ENCODE results near the gene KIF4B.

KIF4B gene

GRCh38 chr5:155056644-155057269 lies 43.2 kb downstream of the KIF4B start:
- no peak for DNase-seq

GRCh38 chr5:155057626-155058025 lies 44.1 kb downstream of the KIF4B start:
- DNase-seq = no peak

DNA sequence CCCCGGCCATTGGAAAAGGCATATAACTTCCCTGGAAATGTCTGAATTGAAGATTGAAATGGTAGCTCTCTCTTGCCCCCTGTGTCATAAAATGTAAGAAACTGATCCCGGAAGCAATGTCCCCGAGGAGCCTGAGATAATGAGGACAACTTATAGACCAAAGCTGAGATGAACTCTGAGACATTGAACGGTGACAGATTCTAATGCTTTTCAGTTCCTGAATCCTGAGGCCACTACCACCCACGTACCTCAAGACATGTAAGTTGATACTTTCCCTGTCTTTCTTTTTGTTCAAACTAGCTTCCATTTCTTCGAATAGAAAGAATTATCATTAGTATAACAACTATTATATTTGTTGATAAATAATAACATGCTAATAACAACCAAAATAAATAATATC lies 51.0 kb downstream of the KIF4B start:
- DNase-seq = no peak

DNA sequence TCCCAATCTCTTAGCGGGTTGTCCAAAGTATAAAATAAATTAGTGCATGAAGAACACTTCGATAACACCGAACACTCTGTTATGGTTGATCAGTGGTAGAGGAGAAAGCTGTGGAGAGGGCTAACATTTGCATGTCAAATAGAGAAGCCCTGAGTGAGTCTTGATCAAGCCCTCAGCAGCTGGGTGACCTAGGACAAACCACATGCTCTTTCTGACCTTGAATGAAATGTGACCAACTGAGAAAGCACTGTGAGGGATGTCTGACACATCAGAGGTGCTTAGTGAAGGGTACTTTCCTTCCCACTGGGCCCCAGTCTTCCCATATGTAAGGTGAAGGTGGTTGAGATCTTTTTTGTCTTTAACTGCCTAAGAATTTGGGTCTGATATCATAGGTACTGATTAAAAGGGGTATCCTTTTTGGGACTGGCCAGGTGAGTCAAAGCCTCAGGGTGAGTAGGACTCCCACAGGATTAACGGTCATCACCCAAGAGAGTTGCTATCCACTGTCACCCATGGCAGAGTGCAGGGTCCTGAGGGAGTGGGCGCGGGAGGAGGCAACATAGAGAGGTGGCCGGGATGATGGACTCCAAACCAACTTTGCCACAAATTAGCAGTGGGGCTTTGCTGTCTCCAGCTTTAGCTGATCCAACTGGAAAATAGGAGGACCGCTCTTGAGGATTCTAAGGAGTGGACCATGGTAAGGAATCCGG lies 53.5 kb downstream of the KIF4B start:
- no peak for DNase-seq

All from activated T-cell treated with anti-CD3 and anti-CD28 coated beads, Interleukin-2, amount 50 U/mL, for 48 hours (primary cell).